Inflammatory macrophage (primary cell): Measurements from ENCODE around the gene THAP4.
"Not testable (repeated sequence)": the region's sequence is repeated elsewhere in the genome, so short reads cannot be mapped to it uniquely, and the experiment has no call there.

ENCODE experiments used
- DNase-seq, 2 donors: peaks; one replicate each; pipeline ENCODE4 v3.0.0-alpha.2; 2020 to 2022

THAP4 gene

GRCh38 chr2:241665731-241666440 is 28.9 kb upstream of the THAP4 start:
- no peak for DNase-seq

GRCh38 chr2:241662731-241663130 is 25.8 kb upstream of the THAP4 start:
- not testable (repeated sequence) for DNase-seq

- DNase-seq: no peak
These were observed 23.7 kb upstream of the THAP4 start for GRCh38 chr2:241660593-241661213.

- DNase-seq: peak; percentile 43 to 62
These were observed 22.3 kb upstream of the THAP4 start for GRCh38 chr2:241659150-241659739.

- peak in 1 of 2 donors; percentile 33 for DNase-seq
These were observed 21.3 kb upstream of the THAP4 start for GRCh38 chr2:241658296-241658695.

- DNase-seq: no peak
These were observed 20.9 kb upstream of the THAP4 start for GRCh38 chr2:241657786-241658254.

GRCh38 chr2:241656190-241656741 is 19.3 kb upstream of the THAP4 start:
- no peak for DNase-seq

- no peak for DNase-seq
These were observed 18.7 kb upstream of the THAP4 start for GRCh38 chr2:241655516-241656189.

- DNase-seq: no peak
These were observed 17.6 kb upstream of the THAP4 start for GRCh38 chr2:241654551-241654950.

- no peak for DNase-seq
These were observed 16.3 kb upstream of the THAP4 start for GRCh38 chr2:241653210-241653750.

- no peak for DNase-seq
These were observed 15.8 kb upstream of the THAP4 start for GRCh38 chr2:241652722-241653121.

- DNase-seq: no peak
These were observed 15.2 kb upstream of the THAP4 start for GRCh38 chr2:241652142-241652541.

- no peak for DNase-seq
These were observed 13.0 kb upstream of the THAP4 start for GRCh38 chr2:241649927-241650326.

- DNase-seq: no peak
These were observed 12.4 kb upstream of the THAP4 start for GRCh38 chr2:241649404-241649803.

- no peak for DNase-seq
These were observed 11.5 kb upstream of the THAP4 start for GRCh38 chr2:241648453-241648852.

GRCh38 chr2:241645915-241646645 is 9.1 kb upstream of the THAP4 start:
- DNase-seq: no peak

GRCh38 chr2:241645056-241645914 is 8.3 kb upstream of the THAP4 start:
- DNase-seq: no peak

- peak; percentile 54 to 75 for DNase-seq
These were observed 4.7 kb upstream of the THAP4 start for GRCh38 chr2:241641631-241642030.

GRCh38 chr2:241640165-241640795 is 3.3 kb upstream of the THAP4 start:
- DNase-seq: no peak

- no peak for DNase-seq
These were observed 2.4 kb upstream of the THAP4 start for GRCh38 chr2:241639385-241639784.
